ENCODE results near the gene STXBP6.

STXBP6 gene

GRCh38 chr14:25026476-25027137 is 23.3 kb downstream of the STXBP6 start:
- H3K36me3 ChIP-seq: no peaks in the 10 kb centered on the region
- no peak for DNase-seq
- TF ChIP-seq CTCF (IDR thresholded peaks at IDR 0.05): no peak
- no peak overlapping the region for H3K4me3 ChIP-seq
- H3K4me1 ChIP-seq: no peaks in the 10 kb centered on the region
- H3K27ac ChIP-seq: no peak overlapping the region
- intact Hi-C loops (cut with DNase I; ENCODE audit: low total_unique reads): no loop called here
- no peaks in the 10 kb centered on the region for H3K27me3 ChIP-seq
- H3K9me3 ChIP-seq: no peaks in the 10 kb centered on the region

GRCh38 chr14:25019892-25020291 is 30.1 kb downstream of the STXBP6 start:
- no peaks in the 10 kb centered on the region for H3K27me3 ChIP-seq
- intact Hi-C loops (cut with DNase I; ENCODE audit: low total_unique reads): no loop called here
- H3K27ac ChIP-seq: no peak overlapping the region
- no peak for DNase-seq
- no peak for TF ChIP-seq CTCF (IDR thresholded peaks at IDR 0.05)
- no peaks in the 10 kb centered on the region for H3K4me1 ChIP-seq
- no peaks in the 10 kb centered on the region for H3K36me3 ChIP-seq
- no peaks in the 10 kb centered on the region for H3K9me3 ChIP-seq
- H3K4me3 ChIP-seq: no peak overlapping the region

- Histone ChIP-seq H3K36me3 (no peaks in the 10 kb centered on the region), H3K4me3 (no peak overlapping the region), H3K4me1 (no peaks in the 10 kb centered on the region), H3K27ac (no peak overlapping the region), H3K27me3 (no peaks in the 10 kb centered on the region), H3K9me3 (no peaks in the 10 kb centered on the region)
- no peak for TF ChIP-seq CTCF (IDR thresholded peaks at IDR 0.05)
- intact Hi-C loops (cut with DNase I; ENCODE audit: low total_unique reads): no loop called here
- DNase-seq: no peak
Observed at GRCh38 chr14:25017562-25017961, 32.4 kb downstream of the STXBP6 start.

- intact Hi-C loops (cut with DNase I; ENCODE audit: low total_unique reads): no loop called here
Observed at GRCh38 chr14:25015761-25016160, 34.2 kb downstream of the STXBP6 start.

GRCh38 chr14:25014440-25014839 is 35.5 kb downstream of the STXBP6 start:
- Histone ChIP-seq H3K27me3 (no peaks in the 10 kb centered on the region), H3K4me3 (no peak overlapping the region), H3K36me3 (no peaks in the 10 kb centered on the region), H3K27ac (no peak overlapping the region), H3K4me1 (no peaks in the 10 kb centered on the region), H3K9me3 (no peaks in the 10 kb centered on the region)
- no peak for DNase-seq
- intact Hi-C loops (cut with DNase I; ENCODE audit: low total_unique reads): no loop called here
- TF ChIP-seq CTCF (IDR thresholded peaks at IDR 0.05): no peak

More at GRCh38 chr14:25015761-25016160, 34.2 kb downstream of the STXBP6 start:
- H3K27me3 ChIP-seq: no peaks in the 10 kb centered on the region
- H3K27ac ChIP-seq: no peak overlapping the region
- no peaks in the 10 kb centered on the region for H3K36me3 ChIP-seq
- no peak for DNase-seq
- no peaks in the 10 kb centered on the region for H3K9me3 ChIP-seq
- H3K4me1 ChIP-seq: no peaks in the 10 kb centered on the region
- no peak overlapping the region for H3K4me3 ChIP-seq
- TF ChIP-seq CTCF (IDR thresholded peaks at IDR 0.05): no peak

- Histone ChIP-seq H3K4me1 (no peaks in the 10 kb centered on the region), H3K9me3 (no peaks in the 10 kb centered on the region), H3K36me3 (no peaks in the 10 kb centered on the region), H3K4me3 (no peak overlapping the region), H3K27ac (no peak overlapping the region), H3K27me3 (no peaks in the 10 kb centered on the region)
- no peak for TF ChIP-seq CTCF (IDR thresholded peaks at IDR 0.05)
- intact Hi-C loops (cut with DNase I; ENCODE audit: low total_unique reads): no loop called here
- DNase-seq: no peak
Observed at GRCh38 chr14:25011095-25011494, 38.9 kb downstream of the STXBP6 start.
